PFSK-1 (cell line): ENCODE data around the gene ALX4.

Source experiments
- FOXP2 ChIP-seq: optimal IDR thresholded peaks from 2 replicates; pipeline ENCODE3; 2011; ENCODE audit warnings: borderline replicate concordance, control low read depth, inconsistent platforms; ENCODE audit not compliant: insufficient read depth; ENCODE audit errors: extremely low read length, extremely low read depth
- POLR2AphosphoS5 ChIP-seq: IDR thresholded peaks from 2 replicates; pipeline ENCODE4 v1.6.1; 2012; ENCODE audit warnings: low read depth, mild to moderate bottlenecking, control low read depth, low read length, moderate library complexity
- REST ChIP-seq, 2 experiments: IDR thresholded peaks; 2 replicates each; pipeline versions ENCODE4 v1.6.1 to v1.8.0; 2011 to 2012; ENCODE audit warnings: low read depth in 2 of 2, low read length in 2 of 2, control low read depth in 1 of 2, inconsistent platforms in 1 of 2, mild to moderate bottlenecking in 1 of 2, moderate library complexity in 1 of 2; ENCODE audit not compliant: insufficient read depth in 1 of 2
- SIN3A ChIP-seq: IDR thresholded peaks from 2 replicates; pipeline ENCODE4 v1.6.1; 2012; ENCODE audit warnings: mild to moderate bottlenecking, low read length, moderate library complexity, borderline replicate concordance; ENCODE audit not compliant: insufficient read depth
- TAF1 ChIP-seq: IDR thresholded peaks from 2 replicates; pipeline ENCODE4 v1.6.1; 2012; ENCODE audit warnings: low read length, control low read depth, borderline replicate concordance; ENCODE audit not compliant: insufficient read depth

Gene ALX4

GRCh38 chr11:44334356-44335004, 24.5 kb upstream of the ALX4 start:
- TF ChIP-seq TAF1 = no peak

- no peak for TF ChIP-seq SIN3A
- TF ChIP-seq REST (IDR thresholded peaks at IDR 0.05; ENCODE audit: insufficient read depth in 1 of 2, low read depth in 2 of 2, low read length in 2 of 2) = no peak
- no peak for TF ChIP-seq POLR2AphosphoS5
- no peak for TF ChIP-seq FOXP2
- TF ChIP-seq TAF1 = no peak
Measured at GRCh38 chr11:44333271-44334218, 23.6 kb upstream of the ALX4 start.

GRCh38 chr11:44332665-44333064, 22.7 kb upstream of the ALX4 start:
- no peak for TF ChIP-seq POLR2AphosphoS5
- TF ChIP-seq FOXP2 = no peak
- TF ChIP-seq TAF1 = no peak
- TF ChIP-seq REST (IDR thresholded peaks at IDR 0.05; ENCODE audit: insufficient read depth in 1 of 2, low read depth in 2 of 2, low read length in 2 of 2) = no peak
- TF ChIP-seq SIN3A = no peak

GRCh38 chr11:44329472-44330230, 19.7 kb upstream of the ALX4 start:
- TF ChIP-seq REST (IDR thresholded peaks at IDR 0.05; ENCODE audit: insufficient read depth in 1 of 2, low read depth in 2 of 2, low read length in 2 of 2) = no peak
- no peak for TF ChIP-seq SIN3A

- TF ChIP-seq SIN3A (no peak), FOXP2 (no peak), POLR2AphosphoS5 (no peak), REST (IDR thresholded peaks at IDR 0.05; ENCODE audit: insufficient read depth in 1 of 2, low read depth in 2 of 2, low read length in 2 of 2) (no peak), TAF1 (no peak)
Measured at GRCh38 chr11:44328138-44328660, 18.3 kb upstream of the ALX4 start.
